ENCODE results near the gene KRTAP4-11.
"Not testable (repeated sequence)": the region's sequence is repeated elsewhere in the genome, so short reads cannot be mapped to it uniquely, and the experiment has no call there.

The KRTAP4-11 gene

GRCh38 chr17:41084100-41084856 is 33.9 kb downstream of the KRTAP4-11 start, which contains the start of gene KRTAP4-7:
Gene KRTAP4-7, plus strand, starts transcription at chr17:41084150. Its CDS starts 57 bp downstream, at chr17:41084207.
- not testable (repeated sequence) for DNase-seq (ENCODE audit: low spot score)

- not testable (repeated sequence) for DNase-seq (ENCODE audit: low spot score)
These were observed 34.7 kb downstream of the KRTAP4-11 start for GRCh38 chr17:41083427-41083826.

GRCh38 chr17:41082626-41083025 is 35.5 kb downstream of the KRTAP4-11 start:
- DNase-seq (ENCODE audit: low spot score): no peak

- DNase-seq (ENCODE audit: low spot score): no peak
These were observed 41.4 kb downstream of the KRTAP4-11 start for GRCh38 chr17:41076788-41077187.

GRCh38 chr17:41073676-41074075 is 44.5 kb downstream of the KRTAP4-11 start:
- DNase-seq (ENCODE audit: low spot score): no peak

- DNase-seq (ENCODE audit: low spot score): no peak
These were observed 46.4 kb downstream of the KRTAP4-11 start for GRCh38 chr17:41071606-41072360.

GRCh38 chr17:41069031-41069430 is 49.1 kb downstream of the KRTAP4-11 start:
- DNase-seq (ENCODE audit: low spot score): no peak

GRCh38 chr17:41067281-41067680 is 50.9 kb downstream of the KRTAP4-11 start:
- DNase-seq (ENCODE audit: low spot score): no peak
